T-helper 17 cell (primary cell): Measurements from ENCODE around the gene TSPAN12. TPM values are rescaled to one million over a fixed set of nuclear protein-coding genes. Genes with fewer than 3 reads are reported as not detected.

Experiments
- ATAC-seq: fragments of 150-1000 bp; cut with Tn5 transposase; 2 replicates; pipeline ENCODE4 v1.10.0; 2021; ENCODE audit warnings: mild to moderate bottlenecking, moderate library complexity
- DNase-seq, 3 donors: peaks; one replicate each; pipeline versions ENCODE4 v3.0.0 to v3.0.0-alpha.2; 2020 to 2021
- H3K9me3 ChIP-seq: one replicate; pipeline ENCODE4 v1.7.0; 2013; ENCODE audit warnings: low read length, mild to moderate bottlenecking; ENCODE audit not compliant: control insufficient read depth, poor library complexity, severe bottlenecking
- H3K27ac Mint-ChIP-seq: one replicate; pipeline ENCODE4 v1.8.0; 2022; ENCODE audit warnings: mild to moderate bottlenecking, moderate library complexity, mixed read lengths
- H3K27me3 Mint-ChIP-seq: one replicate; pipeline ENCODE4 v1.8.0; 2022; ENCODE audit warnings: mixed read lengths
- H3K36me3 Mint-ChIP-seq: one replicate; pipeline ENCODE4 v1.8.0; 2022; ENCODE audit warnings: low read depth, mixed read lengths
- H3K4me1 Mint-ChIP-seq: one replicate; pipeline ENCODE4 v1.8.0; 2022; ENCODE audit warnings: mild to moderate bottlenecking, mixed read lengths
- H3K4me3 Mint-ChIP-seq: one replicate; pipeline ENCODE4 v1.8.0; 2022; ENCODE audit warnings: mild to moderate bottlenecking, moderate library complexity, mixed read lengths
- total RNA-seq, 4 donors: library from RNA in 2 of 4; stranded (reverse) in 2 of 4; gene quantifications; one replicate each; pipeline ENCODE4 v1.2.3 and lab custom pipeline; 2022 to 2026

The TSPAN12 gene
- total RNA-seq, 2 donors from 2014 or later = not detected

GRCh38 chr7:120813089-120813488, 44.9 kb downstream of the TSPAN12 start:
- no peak overlapping the region for H3K4me3 Mint-ChIP-seq
- H3K4me1 Mint-ChIP-seq = no peaks in the 10 kb centered on the region
- no peak overlapping the region for H3K27ac Mint-ChIP-seq
- no peaks in the 10 kb centered on the region for H3K9me3 ChIP-seq
- DNase-seq = no peak
- H3K36me3 Mint-ChIP-seq = no peaks in the 10 kb centered on the region
- ATAC-seq = no peak
- H3K27me3 Mint-ChIP-seq = peaks cover 52% of the 10 kb centered on the region

- Mint-ChIP-seq H3K27me3 (peaks cover 25% of the 10 kb centered on the region), H3K36me3 (no peaks in the 10 kb centered on the region), H3K4me1 (no peaks in the 10 kb centered on the region), H3K4me3 (no peak overlapping the region), H3K27ac (no peak overlapping the region)
- H3K9me3 ChIP-seq = no peaks in the 10 kb centered on the region
- no peak for ATAC-seq
- no peak for DNase-seq
Measured at GRCh38 chr7:120809260-120809659, 48.7 kb downstream of the TSPAN12 start.

GRCh38 chr7:120807390-120807789, 50.6 kb downstream of the TSPAN12 start:
- Mint-ChIP-seq H3K36me3 (no peaks in the 10 kb centered on the region), H3K27me3 (peaks cover 26% of the 10 kb centered on the region)
- ATAC-seq = no peak

DNA sequence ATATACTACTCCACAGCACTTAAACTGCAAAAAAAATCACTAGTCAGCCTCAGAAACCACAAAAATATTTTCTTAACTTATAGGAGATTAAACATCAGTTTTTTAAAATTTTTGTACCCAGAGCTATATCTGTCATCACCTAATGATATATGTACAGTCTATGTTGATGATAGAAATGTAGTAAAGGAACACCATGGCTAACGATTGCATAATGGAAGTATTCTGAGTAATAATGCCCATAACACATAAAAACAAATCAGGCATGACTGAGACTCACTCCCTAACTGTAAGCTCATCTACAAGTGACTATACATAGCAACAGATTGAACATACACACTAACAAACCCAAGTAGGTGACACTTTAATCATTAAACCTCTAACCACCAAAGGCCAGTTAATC, 51.3 kb downstream of the TSPAN12 start:
- H3K27me3 Mint-ChIP-seq = peaks cover 31% of the 10 kb centered on the region
- H3K36me3 Mint-ChIP-seq = no peaks in the 10 kb centered on the region
- no peak overlapping the region for H3K4me3 Mint-ChIP-seq
- no peak for DNase-seq
- no peaks in the 10 kb centered on the region for H3K4me1 Mint-ChIP-seq
- ATAC-seq = no peak
- H3K9me3 ChIP-seq = no peaks in the 10 kb centered on the region
- no peak overlapping the region for H3K27ac Mint-ChIP-seq

More at GRCh38 chr7:120807390-120807789, 50.6 kb downstream of the TSPAN12 start:
- DNase-seq = no peak
- Mint-ChIP-seq H3K27ac (no peak overlapping the region), H3K4me1 (no peaks in the 10 kb centered on the region), H3K4me3 (no peak overlapping the region)
- no peaks in the 10 kb centered on the region for H3K9me3 ChIP-seq

DNA sequence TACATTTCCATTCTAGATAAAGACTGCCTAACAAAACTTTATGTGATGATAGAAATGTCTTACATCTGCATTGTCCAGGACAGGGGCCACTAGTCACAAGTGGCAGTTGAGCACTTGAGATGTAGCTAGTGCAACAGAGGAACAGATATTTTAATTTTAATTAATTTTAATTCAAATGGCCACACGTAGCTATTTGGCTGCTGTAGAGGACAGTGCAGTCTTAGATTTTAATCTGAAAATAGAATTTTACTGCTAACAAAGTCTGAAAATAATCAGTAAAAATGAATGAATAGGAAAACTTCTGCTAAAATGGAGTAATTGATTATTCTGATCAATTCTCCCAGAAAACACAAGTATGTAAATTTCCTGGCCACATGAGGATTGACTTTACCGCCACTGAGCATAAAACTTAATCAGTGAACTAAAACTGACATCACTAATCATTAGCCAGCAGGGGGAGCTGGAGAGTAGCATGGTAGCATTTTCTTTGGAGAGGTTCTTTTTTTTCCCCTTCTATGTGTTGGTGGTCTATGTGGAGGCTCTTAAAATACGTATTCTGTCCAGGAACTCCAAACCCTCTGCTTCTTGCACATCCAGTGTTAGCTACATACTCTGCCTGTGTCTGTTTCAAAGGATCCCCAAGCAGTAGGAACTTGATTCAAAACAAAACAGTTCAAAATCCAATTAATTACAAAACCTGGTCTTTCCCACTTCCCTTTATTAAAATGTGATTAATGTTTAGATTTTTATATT, 52.1 kb downstream of the TSPAN12 start:
- no peaks in the 10 kb centered on the region for H3K4me1 Mint-ChIP-seq
- H3K27ac Mint-ChIP-seq = no peak overlapping the region
- ATAC-seq (peak; percentile 39), DNase-seq (peak in 2 of 3 donors; percentile 13 to 37)
- no peak overlapping the region for H3K4me3 Mint-ChIP-seq
- no peaks in the 10 kb centered on the region for H3K36me3 Mint-ChIP-seq
- H3K27me3 Mint-ChIP-seq = peaks cover 28% of the 10 kb centered on the region
- no peaks in the 10 kb centered on the region for H3K9me3 ChIP-seq

DNA sequence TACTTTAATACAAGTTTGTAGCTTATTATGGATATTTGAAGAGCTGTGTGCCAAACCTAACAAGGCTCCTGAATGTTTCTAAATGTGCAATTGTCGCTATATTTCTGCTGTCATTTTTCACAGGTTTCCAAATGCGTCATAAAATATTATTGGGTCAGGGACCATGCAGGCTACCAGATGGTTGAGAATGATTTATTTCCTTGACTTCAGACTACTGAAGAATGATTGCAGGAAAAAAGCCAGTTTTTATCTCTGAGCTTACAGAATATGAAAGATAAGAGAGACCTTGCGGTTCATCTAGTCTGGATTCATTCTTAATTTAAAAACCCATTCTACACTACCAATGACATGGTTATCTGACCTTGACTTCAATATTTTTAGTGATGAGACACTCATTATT, 55.2 kb downstream of the TSPAN12 start:
- DNase-seq = no peak
- Mint-ChIP-seq H3K4me1 (no peaks in the 10 kb centered on the region), H3K27me3 (peaks cover 22% of the 10 kb centered on the region), H3K36me3 (no peaks in the 10 kb centered on the region), H3K4me3 (no peak overlapping the region), H3K27ac (no peak overlapping the region)
- no peaks in the 10 kb centered on the region for H3K9me3 ChIP-seq
- no peak for ATAC-seq

DNA sequence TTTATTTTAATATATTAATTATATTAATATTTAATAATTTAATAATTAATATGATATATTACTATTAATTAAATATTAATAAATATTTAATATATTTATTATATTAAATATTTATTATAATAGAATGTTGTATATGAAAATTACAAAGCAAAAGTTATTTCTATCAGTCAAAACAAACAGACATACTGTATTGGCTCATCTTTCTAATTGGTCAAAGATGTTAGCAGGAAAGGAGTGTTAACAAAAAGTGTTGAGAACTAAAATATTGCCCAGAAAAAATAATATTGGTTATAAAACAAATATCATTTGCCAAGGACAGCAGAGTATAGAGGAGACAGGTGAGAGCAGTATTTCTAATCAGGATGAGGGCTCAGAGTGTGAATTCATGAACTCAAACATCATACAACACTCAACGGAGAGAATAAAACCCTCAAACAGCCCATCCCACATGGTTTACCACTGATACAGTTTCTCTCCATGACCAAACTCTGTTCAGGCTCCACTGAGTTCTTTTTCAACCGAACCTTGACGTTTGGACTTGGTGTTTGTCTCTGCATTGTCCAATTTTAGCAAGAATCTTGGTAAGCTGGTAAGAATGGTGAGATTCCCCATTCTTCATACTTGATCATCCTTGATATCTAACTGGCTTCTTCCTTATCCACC, 58.0 kb downstream of the TSPAN12 start:
- Mint-ChIP-seq H3K27ac (no peak overlapping the region), H3K27me3 (peaks cover 22% of the 10 kb centered on the region), H3K4me3 (no peak overlapping the region), H3K4me1 (no peaks in the 10 kb centered on the region), H3K36me3 (no peaks in the 10 kb centered on the region)
- DNase-seq = no peak
- H3K9me3 ChIP-seq = no peaks in the 10 kb centered on the region
- ATAC-seq = no peak

DNA sequence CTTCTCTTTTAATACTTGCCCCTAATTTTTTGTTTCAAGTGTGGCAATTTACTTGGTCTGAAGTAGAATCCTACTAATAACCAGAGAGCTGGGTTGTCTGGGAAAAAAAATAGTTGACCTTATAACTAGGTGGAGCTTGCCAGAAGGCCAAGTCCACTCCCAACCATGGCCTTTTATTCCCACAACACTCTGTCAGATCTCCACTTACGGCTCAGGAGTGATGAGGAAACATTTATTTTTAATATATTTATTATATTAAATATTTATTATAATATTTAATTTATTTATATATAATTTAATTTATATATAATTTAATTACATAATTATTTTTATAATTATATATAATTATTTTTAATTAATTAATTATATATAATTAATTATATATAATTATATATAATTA, 58.8 kb downstream of the TSPAN12 start:
- ATAC-seq = no peak
- H3K27me3 Mint-ChIP-seq = peaks cover 22% of the 10 kb centered on the region
- H3K4me1 Mint-ChIP-seq = no peaks in the 10 kb centered on the region
- no peak for DNase-seq
- H3K4me3 Mint-ChIP-seq = no peak overlapping the region
- no peak overlapping the region for H3K27ac Mint-ChIP-seq
- no peaks in the 10 kb centered on the region for H3K9me3 ChIP-seq
- H3K36me3 Mint-ChIP-seq = no peaks in the 10 kb centered on the region

GRCh38 chr7:120797026-120797645, 60.8 kb downstream of the TSPAN12 start:
- no peak overlapping the region for H3K27ac Mint-ChIP-seq
- peaks cover 13% of the 10 kb centered on the region for H3K27me3 Mint-ChIP-seq
- H3K4me1 Mint-ChIP-seq = no peaks in the 10 kb centered on the region
- ATAC-seq = no peak
- H3K9me3 ChIP-seq = no peaks in the 10 kb centered on the region
- no peaks in the 10 kb centered on the region for H3K36me3 Mint-ChIP-seq
- H3K4me3 Mint-ChIP-seq = no peak overlapping the region
- no peak for DNase-seq

- no peaks in the 10 kb centered on the region for H3K36me3 Mint-ChIP-seq
- H3K9me3 ChIP-seq = no peaks in the 10 kb centered on the region
- ATAC-seq (no peak), DNase-seq (no peak)
- H3K27me3 Mint-ChIP-seq = peaks cover 6% of the 10 kb centered on the region
- H3K4me1 Mint-ChIP-seq = no peaks in the 10 kb centered on the region
- H3K4me3 Mint-ChIP-seq = no peak overlapping the region
- no peak overlapping the region for H3K27ac Mint-ChIP-seq
Measured at GRCh38 chr7:120794106-120794729, 63.7 kb downstream of the TSPAN12 start.

- no peaks in the 10 kb centered on the region for H3K9me3 ChIP-seq
- no peak overlapping the region for H3K27ac Mint-ChIP-seq
- DNase-seq (no peak), ATAC-seq (no peak)
- no peaks in the 10 kb centered on the region for H3K36me3 Mint-ChIP-seq
- no peaks in the 10 kb centered on the region for H3K4me1 Mint-ChIP-seq
- no peak overlapping the region for H3K4me3 Mint-ChIP-seq
- H3K27me3 Mint-ChIP-seq = peaks cover 6% of the 10 kb centered on the region
Measured at GRCh38 chr7:120793213-120793936, 64.6 kb downstream of the TSPAN12 start.

- Mint-ChIP-seq H3K4me3 (no peak overlapping the region), H3K4me1 (no peaks in the 10 kb centered on the region), H3K27ac (no peak overlapping the region), H3K27me3 (peaks cover 6% of the 10 kb centered on the region), H3K36me3 (no peaks in the 10 kb centered on the region)
- H3K9me3 ChIP-seq = no peaks in the 10 kb centered on the region
- no peak for DNase-seq
- no peak for ATAC-seq
Measured at GRCh38 chr7:120792861-120793130, 65.1 kb downstream of the TSPAN12 start.
